Stimulated activated CD8-positive, alpha-beta memory T cell treated with anti-CD3 and anti-CD28 coated beads, Interleukin-7, amount 100 ng/mL, for 1 hour (primary cell): ENCODE results near the gene HUS1.
"Not testable (repeated sequence)": the region's sequence is repeated elsewhere in the genome, so short reads cannot be mapped to it uniquely, and the experiment has no call there.

Source experiments
- DNase-seq, 2 donors: peaks; one replicate each; pipeline ENCODE4 v3.0.0-alpha.2; 2020; ENCODE audit warnings: low read depth in 2 of 2

The HUS1 gene

DNA sequence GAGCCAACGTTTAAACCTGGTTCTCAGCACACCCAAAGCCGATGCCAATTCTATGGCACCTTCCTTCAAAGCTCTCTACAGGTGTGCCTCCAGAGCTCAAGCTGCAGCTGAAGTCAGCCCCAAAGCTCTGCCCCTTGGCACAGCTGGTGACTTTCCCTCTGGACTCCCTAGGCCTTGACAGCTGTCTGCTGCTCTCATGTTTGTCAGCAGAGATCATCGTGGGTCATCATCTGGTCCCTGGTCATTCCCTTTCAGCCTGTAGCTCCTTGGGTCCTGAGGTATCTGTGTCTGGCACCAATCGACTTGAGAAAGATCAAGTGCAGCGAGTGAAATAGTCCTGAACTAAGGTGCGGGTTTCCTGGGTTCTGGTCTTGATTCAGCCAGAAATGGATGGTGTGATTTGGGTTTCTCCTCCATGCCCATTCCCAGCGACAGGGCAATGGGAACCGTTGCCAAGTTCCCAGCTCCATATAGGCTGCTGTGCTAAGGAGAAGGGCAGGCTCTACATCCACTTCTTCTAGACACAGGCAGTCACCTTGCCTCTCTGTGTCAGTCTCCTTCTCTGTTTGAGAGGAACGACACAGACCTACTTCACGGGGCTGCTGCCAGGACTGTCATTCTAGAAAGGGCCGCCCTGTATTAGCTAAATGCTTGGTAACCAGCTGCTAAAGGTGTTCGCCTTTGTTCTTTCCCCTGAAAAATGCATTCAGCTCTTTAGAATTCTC, 34.7 kb downstream of the HUS1 start:
- no peak for DNase-seq

DNA sequence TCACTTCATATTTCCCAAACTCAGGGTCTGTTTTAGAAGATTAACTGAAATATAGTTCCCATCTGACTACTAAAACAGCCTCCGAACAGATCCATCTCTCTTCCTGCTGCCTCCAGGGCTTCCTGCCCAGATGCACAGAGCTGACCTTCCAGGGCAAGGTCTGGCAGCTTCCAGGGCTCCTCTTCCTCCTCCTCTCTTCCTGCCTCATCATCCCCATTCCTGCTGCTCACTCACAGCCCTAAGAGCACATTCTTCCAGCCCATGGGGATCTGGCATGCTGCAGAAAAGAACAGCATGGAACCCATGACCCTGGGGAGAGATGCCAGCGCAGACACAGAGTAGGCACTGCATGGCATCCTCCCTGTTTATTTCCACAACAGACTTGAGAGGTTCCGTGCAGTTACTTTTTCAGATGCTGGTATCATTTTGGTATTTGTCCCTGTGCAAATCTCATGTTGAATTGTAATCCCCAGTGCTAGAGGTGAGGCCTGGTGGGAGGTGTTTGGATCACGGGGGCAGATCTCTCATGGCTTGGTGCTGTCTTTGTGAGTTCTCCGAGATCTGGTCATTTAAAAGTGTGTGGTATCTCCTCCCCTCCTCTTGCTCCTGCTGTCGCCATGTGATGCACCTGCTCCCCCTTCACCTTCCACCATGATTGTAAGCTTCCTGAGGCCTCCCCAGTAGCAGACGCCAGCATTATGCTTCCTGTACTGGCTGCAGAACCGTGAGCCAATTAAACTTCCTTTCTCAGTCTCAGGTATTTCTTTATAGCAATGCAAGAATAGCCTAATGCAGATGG, 35.5 kb downstream of the HUS1 start:
- DNase-seq = no peak

DNA sequence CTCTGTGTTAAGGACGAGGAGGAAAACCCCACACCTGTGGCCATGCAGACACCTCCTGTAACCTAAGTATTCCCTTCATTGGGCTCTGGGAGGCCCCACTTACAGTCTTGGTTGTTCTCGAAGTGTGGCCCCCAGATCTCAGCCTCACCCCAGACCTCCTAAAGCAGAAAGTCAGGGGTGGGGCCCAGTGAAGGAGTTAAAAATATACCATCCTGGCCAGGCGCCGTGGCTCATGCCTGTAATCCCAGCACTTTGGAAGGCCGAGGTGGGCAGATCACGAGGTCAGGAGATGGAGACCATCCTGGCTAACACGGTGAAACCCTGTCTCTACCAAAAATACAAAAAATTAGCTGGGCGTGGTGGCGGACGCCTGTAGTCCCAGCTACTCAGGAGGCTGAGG, 36.8 kb downstream of the HUS1 start:
- DNase-seq = not testable (repeated sequence)

DNA sequence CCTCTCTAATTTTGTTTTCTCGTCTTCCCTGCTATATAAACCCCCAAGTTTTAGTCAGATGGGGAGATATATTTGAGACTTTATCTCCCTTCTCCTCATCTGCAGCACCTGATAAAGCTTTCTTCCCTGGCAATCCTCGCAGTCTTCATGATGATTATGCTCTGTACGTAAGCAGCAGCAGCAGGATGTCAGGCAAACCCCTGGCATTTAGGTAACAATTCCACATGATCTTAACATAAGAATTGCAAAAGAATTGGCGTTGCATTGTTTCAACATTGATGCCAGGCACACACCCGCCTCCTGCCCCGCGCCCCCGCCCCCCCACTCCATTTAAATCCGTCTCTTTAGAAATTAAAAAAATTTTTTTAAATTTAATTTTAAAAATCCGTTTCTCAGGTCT, 37.3 kb downstream of the HUS1 start:
- no peak for DNase-seq

DNA sequence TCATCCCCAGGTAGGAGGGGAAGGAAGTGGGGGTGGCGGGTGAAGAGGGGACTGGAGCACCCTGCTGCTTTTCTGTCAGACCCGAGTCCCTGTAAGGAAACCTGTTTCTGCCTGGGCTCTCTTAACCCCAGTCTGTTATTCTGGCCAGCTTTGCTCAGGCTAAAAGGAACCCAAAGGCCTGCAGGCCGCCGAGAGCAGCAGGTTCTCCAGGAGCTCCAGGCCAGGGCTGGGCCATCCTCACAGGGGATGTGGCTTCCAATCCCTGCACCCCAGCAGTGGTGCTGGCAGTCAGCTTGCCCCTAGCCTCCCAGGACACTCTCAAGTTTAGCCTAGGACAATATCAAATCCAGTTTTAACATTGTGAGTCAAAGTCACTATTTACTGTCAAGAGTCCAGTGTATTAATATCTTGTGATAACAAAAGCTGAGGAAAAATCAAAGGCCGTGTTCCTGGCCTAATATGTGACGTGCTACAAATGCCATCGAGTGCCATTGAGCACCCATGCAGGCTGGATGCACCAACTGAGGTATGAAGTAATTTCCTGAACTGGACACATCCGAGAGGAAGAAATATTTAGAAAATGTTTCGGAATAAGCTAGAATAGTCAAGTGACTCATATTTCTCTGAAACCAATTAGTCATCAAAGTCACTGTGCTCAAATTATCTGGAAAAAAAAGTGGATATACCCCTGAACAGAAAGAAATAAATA, 38.1 kb downstream of the HUS1 start:
- no peak for DNase-seq

DNA sequence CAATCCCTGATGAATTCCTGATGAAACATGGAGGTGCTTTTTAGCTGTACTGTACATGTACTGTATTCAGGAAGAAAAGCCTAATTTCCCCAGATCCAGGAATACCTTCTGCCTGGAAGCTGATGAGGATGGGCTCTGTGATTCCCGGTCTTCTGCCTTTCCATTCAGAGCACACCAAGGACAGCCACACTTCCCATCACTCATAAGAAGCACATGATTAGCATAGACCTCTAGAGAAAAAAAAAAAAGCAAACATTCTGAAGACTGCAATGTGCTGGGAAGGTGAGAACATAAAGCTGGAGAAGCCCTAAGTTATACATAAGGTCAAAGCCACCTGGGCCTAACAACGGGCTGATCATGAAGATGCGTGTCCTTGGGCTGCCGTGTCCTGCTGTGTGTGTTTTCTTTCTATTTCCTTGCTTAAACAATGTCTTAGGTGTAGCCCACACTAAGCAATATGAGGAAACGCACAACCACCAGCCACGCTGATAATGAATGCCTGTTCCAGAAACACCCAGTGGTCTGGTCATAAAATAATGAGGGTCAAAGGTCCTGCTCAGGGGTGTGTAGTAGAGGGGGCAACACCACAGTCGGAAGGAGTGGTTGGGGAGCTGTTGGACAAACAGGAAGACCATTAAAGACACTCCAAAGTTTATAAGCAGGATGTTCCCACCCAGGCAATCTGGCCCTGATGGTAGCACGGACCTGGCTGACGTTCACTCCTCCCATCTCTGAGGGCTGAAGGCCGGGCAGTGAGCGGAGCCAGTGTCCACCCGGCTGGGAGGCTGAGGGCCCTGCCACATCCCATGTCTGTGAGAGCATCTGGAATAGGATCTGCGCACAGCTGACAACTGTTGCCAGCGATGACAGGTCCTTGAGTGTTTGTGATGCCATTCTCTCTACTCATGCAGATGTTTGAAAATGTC, 39.1 kb downstream of the HUS1 start:
- no peak for DNase-seq

DNA sequence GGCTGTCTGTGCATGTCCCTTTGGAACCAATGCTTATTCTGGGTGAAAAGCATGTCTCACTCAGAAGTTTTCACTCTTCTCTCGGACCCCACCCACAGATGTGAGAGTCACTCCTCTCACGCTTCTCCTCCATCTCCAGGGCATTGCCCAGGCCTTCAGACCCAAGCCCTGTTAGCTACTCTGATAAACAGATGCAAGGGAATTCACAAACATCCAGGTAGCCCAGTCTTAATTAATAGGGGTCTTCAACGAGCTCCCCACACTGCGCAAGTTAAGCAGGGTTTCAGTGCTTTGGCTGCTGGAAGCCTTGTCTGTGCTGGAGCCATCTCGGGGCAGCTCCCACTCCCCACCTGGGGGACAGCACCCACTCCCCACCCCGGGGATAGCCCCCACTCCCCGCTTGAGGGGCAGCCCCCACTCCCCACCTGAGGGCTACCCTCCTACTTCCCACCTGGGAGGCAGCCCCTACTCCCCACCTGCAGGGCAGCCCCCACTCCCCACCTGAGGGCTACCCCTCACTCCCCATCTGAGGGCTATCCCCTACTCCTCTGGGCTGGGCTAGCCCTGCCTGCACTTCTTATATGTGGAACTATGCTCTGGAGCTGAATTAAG, 39.9 kb downstream of the HUS1 start:
- no peak for DNase-seq

DNA sequence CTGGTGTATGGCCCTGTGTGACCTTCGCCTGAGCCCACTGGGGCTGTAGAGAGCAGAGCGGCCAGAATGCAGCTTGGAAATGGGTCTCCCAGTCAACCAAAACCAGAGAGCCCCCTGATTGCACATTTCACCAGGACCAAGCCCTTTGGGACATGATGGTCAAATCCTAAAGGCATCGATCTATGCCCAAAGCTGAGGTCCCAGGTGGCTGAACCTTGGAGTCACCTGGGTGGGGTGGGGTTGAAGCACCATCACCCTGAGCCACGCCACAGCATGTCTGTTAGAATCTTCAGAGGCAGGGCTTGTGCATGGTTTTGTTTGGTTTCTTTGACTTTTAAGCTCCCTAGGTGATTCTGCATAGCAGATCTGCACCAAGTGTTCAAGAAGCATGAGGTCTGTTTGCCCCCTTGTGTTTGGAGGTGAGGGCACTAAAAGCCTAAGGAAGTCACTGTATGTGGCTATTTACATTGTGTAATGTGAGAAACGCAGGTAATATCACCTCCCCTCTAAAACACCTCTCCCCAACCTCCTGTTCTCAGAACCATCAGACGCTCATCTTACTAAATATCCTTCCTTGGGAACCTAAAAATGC, 40.7 kb downstream of the HUS1 start:
- no peak for DNase-seq

DNA sequence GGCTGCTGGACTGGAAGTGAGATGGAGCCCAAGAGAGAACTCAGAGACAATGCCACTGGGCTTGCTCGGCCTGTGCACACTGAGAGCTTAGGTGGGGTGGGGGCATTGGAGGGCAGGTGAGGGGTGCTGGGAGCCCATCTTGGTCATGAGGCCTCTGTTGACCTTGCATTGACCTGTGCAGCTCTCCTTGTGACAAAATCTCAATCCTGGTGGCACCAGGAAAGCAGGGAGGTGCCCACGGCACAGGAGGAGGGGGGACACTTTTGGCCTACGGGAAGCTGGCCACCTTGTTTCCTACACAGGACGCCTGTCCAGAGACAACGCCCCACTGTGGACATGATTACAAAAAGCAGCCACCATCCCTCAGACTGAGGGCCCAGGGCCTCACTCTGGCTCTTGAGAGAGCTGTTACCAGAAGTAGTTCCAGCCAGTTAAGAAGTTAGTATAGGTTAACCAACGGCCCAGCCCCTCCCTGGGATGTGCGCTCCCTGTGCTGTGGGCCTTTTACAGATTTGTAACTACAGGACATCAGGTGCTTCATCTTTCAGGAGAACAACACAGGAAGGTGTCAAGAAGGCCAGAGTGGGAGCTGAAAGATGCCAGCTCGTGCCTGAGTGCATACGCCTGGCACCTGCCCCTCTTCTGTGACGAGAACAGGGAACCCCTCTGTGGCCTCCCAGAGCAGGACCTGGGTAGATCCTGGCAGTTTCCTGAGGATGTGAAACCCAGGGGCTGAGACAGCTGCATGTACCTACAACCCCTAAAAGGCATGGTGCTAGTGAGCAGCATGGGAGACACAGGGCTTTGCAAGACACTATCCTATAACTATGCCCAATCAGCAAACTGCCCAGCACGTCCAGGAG, 41.5 kb downstream of the HUS1 start:
- no peak for DNase-seq

DNA sequence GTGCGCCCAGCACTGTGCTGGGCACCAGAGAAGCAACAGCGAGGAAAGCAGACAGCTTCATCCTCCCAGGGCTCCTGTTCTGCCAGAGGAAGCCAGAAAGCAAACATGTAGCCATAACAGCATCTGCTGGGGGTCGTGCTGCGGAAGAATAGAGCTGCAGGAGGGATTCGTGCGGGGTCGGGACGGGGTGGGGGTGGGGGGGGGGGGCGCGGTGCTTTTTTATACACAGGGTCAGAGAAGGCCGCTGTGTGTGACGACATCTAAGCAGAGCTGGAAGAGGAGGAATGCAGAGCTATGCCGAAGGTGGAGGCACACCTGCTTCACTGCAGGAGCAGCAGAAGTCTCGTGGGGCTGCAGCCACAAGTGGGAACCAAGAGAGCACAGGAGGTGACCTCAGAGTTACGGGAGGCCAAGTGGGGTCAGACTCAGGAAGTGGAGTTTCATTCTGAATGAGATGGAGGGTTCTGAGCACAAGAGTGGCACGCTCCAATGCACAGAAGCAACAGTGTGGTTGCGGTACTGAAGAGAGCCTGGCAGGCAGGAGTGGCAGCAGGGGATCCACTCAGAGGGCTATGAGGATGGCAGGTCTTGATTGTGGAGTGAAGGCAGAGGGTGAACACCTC, 42.2 kb downstream of the HUS1 start:
- DNase-seq = no peak

DNA sequence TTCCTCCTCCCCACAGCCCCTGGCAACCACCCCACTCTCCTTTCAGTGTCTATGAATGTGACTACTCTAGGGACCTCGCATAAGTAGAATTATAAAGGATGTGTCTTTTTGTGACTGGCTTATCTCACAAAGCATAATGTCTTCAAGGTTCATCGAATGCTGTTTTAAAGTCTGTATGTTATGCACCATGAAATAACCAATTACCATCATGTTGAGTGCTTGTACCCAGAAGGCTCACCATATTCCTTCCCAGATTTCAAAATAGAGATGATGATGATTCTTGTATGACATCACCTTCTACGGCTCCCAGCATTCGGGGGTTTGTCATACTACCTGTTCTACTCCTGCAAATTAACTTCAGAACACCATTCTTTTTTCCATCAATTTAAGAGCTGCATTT, 43.1 kb downstream of the HUS1 start:
- no peak for DNase-seq

DNA sequence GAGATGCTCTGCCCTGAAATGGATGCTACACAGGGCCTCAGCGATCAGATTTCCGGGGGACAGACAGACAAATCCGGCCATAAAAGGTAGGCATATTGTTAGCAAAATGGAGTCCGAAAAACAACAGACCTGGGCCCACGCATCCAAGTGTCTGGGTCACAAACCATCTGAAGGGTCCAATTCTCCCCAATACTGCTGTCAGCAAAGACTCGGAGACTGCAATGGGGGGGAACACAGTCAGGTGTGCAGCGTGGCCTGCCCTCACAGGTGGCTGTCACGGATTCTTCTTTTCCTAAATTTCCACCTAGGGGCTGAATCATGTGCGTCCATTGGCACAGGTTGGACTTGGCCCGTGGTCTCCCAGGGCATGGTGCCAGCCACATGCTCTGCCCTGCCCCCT, 44.1 kb downstream of the HUS1 start:
- DNase-seq = no peak

DNA sequence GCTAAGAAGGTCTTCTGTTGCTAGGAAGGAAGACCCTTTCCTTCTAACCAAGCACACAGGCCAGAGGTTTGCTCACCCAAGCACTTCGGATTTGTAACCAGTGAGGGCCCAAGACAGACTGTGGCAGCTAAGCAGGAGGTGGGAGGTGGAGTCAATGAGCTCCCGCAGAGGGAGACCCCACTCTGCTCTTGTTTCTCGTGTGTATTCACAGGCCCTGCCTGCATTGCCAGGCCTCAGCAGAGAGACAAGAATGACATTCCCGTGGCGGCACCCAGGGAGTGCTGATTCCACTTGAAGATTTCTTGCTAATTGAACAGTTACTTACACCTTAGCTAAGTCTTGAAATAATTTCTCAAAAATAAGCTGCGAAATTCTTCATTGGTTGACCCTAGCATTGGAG, 44.6 kb downstream of the HUS1 start:
- no peak for DNase-seq

DNA sequence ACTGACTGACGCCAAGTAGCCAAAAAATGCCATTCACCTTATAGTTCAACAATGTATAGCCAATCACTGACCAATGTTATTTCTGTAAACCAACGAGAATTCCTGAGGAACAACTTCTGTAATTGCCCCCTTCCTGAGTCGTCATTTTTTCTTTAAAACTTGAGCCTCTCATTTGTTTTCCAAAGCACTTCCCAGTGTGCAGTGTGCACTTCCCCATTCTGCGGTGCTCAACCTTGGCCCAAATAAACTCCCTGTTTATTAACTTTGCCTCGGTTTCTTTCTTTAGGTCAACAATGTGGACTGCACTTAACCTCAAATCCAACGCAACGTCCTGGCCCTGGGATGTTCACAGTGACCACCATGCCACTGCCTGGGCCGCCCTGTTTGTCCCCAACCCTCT, 46.2 kb downstream of the HUS1 start:
- no peak for DNase-seq

DNA sequence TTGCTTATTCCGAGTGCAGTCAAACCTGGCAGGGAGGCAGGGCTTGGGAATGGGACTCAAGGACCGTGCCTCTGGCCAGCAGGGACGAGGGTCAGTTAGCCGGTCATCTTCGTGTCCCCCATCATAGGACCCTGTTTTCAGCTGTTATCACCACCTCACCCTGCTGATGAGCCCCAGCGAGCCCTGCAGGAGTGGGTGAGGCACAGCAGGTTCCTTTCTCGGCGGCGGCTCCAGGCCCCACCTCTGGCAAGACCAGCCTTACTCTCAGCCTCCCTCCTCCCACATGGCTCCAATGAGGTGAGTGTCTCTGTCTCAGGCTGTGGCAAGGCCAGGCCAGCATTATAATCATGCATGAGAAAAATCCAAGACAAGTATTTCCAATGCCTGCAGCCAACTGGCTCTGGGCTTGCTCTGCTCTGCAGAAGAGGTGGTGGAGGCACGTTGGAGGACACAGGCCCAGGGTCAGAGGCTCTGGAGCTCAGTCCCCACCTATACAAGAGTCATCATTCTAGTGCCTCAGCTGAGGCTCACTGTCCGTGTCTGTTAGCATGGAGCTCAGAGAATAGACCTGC, 46.9 kb downstream of the HUS1 start:
- DNase-seq = no peak

DNA sequence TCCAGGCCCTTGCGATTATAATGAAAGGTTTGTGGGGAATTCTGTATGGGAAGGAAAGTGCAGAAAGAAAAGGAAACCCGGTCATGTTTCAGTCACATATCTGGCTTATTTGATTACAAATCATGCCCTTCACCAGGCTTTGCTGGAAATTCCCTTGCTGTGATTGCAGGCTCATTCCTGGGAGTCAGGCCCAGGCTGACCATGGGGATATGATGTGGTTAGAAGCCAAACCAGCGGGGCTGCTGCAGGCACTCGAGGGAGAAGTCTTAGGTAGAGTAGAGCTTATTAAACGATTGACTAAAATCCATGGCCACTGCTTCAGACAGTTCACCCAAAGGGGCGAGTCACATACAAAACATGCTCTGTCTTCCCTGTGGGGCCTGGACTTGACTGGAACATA, 47.4 kb downstream of the HUS1 start:
- no peak for DNase-seq

DNA sequence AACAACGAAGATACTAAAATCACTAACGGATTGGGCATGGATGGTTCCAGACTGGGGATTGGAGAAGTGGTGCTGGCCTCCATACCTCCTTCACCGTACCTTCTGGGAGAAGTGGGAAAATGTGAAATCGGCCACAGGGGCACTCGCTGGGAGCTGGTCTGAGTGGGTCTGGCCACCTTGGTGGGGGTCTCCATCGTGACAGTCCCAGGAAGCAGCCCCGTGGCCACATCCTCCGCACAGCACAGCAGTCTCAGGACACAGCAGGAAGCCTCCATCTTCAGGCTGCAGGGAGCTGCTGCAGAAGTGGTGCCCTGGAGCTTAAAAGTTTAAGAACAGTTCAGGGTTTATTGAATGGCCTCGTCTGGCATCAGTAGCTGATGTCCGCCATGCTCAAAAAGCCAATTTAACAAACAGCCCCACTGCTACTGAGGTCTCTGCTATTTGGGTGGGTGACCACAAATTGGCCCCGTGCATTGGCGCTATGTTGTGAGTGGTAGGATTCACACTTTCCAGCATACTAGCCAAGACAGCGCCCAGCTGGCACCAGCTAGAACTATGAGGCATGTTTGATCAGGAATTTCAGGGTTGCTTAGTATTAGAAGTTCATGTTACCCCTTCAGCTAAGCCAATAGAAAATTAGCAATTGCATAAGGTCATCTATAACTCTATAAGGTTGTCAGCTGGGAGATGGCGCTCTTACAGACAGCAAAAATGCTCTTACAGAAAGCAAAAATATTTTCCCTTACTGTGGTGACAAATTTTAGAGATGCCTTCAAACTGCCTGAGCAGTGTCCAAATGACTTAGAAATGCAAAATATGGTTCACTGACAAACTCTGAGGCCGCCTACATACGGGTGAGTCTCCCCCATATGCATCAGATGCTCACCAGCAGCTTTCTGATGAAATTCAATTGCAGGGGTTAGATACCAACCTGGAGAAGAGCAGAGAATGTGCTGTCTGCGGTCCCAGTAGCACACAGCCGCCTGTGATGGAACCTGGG, 48.1 kb downstream of the HUS1 start:
- no peak for DNase-seq

DNA sequence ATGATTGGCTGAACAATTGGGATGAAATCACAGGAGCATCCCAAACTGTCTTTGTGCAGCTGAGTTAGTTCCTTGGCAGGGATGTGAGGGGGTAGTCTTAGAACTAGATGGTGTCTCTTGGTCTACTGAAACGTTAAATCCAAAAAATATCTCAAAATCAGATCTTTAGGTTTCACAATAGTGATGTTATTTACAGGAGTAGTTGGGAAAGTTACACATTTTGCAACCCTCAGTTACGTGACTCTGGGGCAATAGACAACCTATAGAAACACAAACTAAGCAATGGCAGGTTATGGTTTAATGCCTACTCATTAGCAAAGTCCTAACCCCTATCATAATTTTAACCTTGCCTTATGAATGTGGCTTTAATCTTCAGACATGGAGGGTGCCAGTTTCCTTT, 55.1 kb downstream of the HUS1 start:
- no peak for DNase-seq
